WERI-Rb-1 (cell line): Measurements from ENCODE around the gene PIF1.

Experiments
- DNase-seq: peaks from one replicate; pipeline ENCODE4 v3.0.0-alpha.2; 2020
- H3K27ac ChIP-seq: fragments of 250-450 bp; sonication (Bioruptor Pico); 2 replicates; pipeline ENCODE4 v1.5.1; 2020; ENCODE audit warnings: mild to moderate bottlenecking, moderate library complexity
- H3K27me3 ChIP-seq: fragments of 250-450 bp; sonication (Bioruptor Pico); 2 replicates; pipeline ENCODE4 v1.5.1; 2021; ENCODE audit warnings: mild to moderate bottlenecking, low read depth, moderate library complexity; ENCODE audit not compliant: insufficient read depth, severe bottlenecking
- H3K36me3 ChIP-seq: fragments of 250-450 bp; sonication (Bioruptor Pico); 2 replicates; pipeline ENCODE4 v1.5.1; 2020; ENCODE audit warnings: mild to moderate bottlenecking, moderate library complexity
- H3K4me3 ChIP-seq: 2 replicates; pipeline ENCODE4 v1.5.1; 2011; ENCODE audit warnings: low read depth, mild to moderate bottlenecking, control low read depth, low read length
- H3K9me3 ChIP-seq: fragments of 250-450 bp; sonication (Bioruptor Pico); 2 replicates; pipeline ENCODE4 v1.5.1; 2021; ENCODE audit warnings: mild to moderate bottlenecking, moderate library complexity; ENCODE audit not compliant: severe bottlenecking
- TF ChIP-seq, protein P1 (sequence below): IDR thresholded peaks from 2 replicates; pipeline ENCODE4 v1.5.1; 2011; ENCODE audit warnings: low read depth, mild to moderate bottlenecking, control low read depth, inconsistent platforms, low read length

The PIF1 gene

DNA sequence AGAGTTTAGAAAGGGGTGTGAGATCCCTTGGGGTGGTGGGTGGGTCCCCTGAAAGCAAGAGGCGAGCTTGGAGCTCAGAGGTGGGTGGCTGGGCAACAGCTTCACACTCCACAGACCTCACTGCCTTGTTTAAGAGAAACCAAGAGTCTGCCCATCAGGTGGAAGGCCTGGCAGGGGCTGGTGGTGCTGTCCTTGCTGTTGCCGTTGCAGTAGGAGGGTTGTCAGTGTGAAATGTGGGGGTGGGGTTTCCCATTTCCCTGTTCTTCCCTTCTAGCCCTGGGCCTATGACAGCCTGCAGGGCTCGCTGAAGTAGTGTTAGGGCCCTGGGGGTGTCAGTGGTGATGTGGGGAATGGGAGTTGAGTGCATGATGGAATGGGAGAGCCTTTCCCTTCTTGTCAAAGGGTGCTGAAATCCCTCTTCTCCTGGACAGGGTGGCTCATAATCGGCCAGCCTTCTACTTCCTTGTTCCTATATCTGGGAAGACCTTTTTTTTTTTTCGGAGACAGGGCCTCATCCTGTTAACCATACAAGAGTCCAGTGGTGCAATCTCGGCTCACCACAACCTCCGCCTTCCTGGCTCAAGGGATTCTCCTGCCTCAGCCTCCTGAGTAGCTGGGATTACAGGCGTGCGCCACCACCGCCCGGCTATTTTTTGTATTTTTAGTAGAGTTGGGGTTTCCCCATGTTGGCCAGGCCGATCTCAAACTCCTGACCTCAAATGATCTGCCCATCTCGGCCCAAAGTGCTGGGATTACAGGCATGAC is 20.6 kb upstream of the PIF1 start:
- Histone ChIP-seq H3K4me3 (no peak overlapping the region), H3K36me3 (peaks cover 10% of the 10 kb centered on the region)

DNA sequence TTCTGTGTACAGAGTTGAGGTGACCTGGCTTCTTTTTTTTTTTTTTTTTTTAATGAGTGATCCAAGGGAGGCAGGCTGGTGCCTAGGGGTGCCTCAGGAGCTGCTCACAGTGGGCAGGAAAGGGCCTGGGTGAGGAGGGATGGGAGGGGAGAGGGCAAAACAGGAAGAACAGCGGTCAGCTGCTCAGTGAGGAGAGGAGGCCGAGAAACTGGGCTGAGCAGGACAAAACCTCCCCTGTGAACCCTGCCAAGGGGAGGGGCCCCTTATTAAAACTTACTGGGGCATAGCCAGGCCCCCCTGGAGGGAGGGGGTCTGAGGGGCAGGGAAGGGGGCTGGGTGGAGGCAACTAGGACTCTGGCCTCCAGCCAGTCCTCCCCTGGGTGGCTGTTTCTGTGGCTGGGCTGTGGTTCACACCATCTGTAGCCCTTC is 19.8 kb upstream of the PIF1 start:
- Histone ChIP-seq H3K36me3 (peaks cover 10% of the 10 kb centered on the region), H3K27ac (no peak overlapping the region), H3K4me3 (no peak overlapping the region), H3K9me3 (no peaks in the 10 kb centered on the region), H3K27me3 (no peaks in the 10 kb centered on the region)
- DNase-seq = no peak
- TF ChIP-seq, protein P1, sequence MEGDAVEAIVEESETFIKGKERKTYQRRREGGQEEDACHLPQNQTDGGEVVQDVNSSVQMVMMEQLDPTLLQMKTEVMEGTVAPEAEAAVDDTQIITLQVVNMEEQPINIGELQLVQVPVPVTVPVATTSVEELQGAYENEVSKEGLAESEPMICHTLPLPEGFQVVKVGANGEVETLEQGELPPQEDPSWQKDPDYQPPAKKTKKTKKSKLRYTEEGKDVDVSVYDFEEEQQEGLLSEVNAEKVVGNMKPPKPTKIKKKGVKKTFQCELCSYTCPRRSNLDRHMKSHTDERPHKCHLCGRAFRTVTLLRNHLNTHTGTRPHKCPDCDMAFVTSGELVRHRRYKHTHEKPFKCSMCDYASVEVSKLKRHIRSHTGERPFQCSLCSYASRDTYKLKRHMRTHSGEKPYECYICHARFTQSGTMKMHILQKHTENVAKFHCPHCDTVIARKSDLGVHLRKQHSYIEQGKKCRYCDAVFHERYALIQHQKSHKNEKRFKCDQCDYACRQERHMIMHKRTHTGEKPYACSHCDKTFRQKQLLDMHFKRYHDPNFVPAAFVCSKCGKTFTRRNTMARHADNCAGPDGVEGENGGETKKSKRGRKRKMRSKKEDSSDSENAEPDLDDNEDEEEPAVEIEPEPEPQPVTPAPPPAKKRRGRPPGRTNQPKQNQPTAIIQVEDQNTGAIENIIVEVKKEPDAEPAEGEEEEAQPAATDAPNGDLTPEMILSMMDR = no peak

More for the DNA sequence above, 20.6 kb upstream of the PIF1 start:
- no peaks in the 10 kb centered on the region for H3K27me3 ChIP-seq
- H3K9me3 ChIP-seq = no peaks in the 10 kb centered on the region
- no peak overlapping the region for H3K27ac ChIP-seq
- TF ChIP-seq, protein P1 = no peak
- no peak for DNase-seq

DNA sequence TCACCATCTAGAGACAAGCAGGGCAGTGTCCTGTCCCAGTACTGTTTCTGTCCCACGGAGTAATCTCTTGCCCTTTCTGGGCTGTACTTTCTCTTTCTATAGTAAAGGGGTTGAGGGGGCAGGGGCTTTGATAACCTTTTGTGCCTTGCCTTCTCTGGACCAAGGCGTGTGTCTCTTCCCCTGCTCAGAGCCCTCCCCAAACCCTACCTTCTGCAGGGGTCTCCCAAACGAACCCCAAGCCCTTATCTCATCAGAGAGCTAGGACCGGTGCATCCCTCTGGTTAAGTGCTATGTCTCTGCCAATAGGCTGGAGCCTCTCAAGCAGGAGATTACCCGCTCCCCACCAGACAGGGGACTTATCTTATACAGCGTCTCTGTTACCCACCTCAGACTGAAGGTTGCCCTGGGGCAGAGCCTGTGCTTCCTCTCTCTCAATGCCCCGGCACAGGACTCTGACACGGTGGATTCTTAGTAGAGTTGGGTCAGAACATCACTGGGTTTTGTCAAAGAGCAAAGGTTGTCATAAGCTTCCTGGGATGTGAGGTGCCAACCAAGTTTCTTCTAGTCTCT is 19.2 kb upstream of the PIF1 start:
- TF ChIP-seq, protein P1 = no peak
- H3K27me3 ChIP-seq = no peaks in the 10 kb centered on the region
- DNase-seq = no peak
- H3K36me3 ChIP-seq = peaks cover 6% of the 10 kb centered on the region
- H3K9me3 ChIP-seq = no peaks in the 10 kb centered on the region
- no peak overlapping the region for H3K4me3 ChIP-seq
- no peak overlapping the region for H3K27ac ChIP-seq

DNA sequence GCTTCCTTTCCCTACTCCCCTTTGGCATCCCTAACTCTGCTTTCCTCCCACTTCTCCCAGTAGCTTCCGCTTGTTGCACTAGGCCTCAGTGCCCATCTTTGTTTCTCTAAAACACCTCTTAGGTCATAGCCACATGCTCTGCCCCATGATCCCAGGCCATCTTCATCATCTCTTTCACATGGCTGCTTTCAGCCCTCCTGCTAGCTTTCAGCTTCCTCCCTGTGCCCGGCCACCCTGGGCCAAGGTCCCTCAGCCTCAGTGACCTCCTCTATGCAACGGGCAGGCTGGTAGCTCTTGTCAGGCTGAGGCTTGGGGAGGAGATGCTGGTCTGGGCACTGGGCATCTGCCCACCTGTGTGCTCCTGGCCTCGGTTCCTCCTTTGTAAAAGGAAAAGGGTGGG is 18.5 kb upstream of the PIF1 start:
- H3K27me3 ChIP-seq = no peaks in the 10 kb centered on the region
- H3K4me3 ChIP-seq = no peak overlapping the region

DNA sequence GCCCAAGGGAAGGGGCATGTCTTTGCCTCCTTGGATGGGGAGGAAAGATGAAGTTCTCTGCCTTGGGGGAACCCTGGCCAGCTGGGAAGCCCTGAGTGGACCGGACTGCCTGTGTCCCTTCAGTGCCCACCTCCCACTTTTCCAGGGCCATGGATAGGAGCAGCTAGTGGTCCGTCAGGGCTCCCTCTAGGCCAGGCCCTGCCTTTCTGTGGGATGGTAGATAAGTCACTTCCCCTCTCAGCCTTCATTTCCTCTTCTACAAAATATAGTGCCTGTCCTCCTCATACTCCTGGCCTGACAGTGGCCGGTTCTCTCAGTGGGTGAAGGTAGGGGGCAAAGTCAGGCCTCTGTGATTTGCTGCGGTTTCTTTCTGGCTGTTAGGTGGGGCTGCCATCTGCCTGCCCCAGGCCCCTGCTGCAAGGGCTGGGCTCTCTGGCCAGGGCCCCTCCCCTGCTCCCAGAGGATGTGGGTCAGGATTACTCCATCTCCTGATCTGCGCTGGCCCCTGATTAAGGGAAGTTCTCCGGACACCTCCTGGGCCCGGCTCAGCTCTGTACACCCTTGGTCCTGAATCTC is 17.6 kb upstream of the PIF1 start:
- Histone ChIP-seq H3K27me3 (no peaks in the 10 kb centered on the region), H3K36me3 (no peaks in the 10 kb centered on the region), H3K9me3 (no peaks in the 10 kb centered on the region), H3K4me3 (peak overlapping the region; percentile 62), H3K27ac (peak overlapping the region; percentile 86)
- peak; percentile 87 for DNase-seq
- TF ChIP-seq, protein P1 = no peak

More for the DNA sequence above, 18.5 kb upstream of the PIF1 start:
- Histone ChIP-seq H3K9me3 (no peaks in the 10 kb centered on the region), H3K36me3 (no peaks in the 10 kb centered on the region; the same call in 1 of the 2 replicates), H3K27ac (no peak overlapping the region)
- TF ChIP-seq, protein P1 = no peak
- no peak for DNase-seq
